HS-27A (cell line): ENCODE results near the gene NGF.

ENCODE experiments used
- DNase-seq: peaks from one replicate; pipeline ENCODE4 v3.0.0-alpha.2; 2012; ENCODE audit warnings: low read depth, missing footprints

Gene NGF

DNA sequence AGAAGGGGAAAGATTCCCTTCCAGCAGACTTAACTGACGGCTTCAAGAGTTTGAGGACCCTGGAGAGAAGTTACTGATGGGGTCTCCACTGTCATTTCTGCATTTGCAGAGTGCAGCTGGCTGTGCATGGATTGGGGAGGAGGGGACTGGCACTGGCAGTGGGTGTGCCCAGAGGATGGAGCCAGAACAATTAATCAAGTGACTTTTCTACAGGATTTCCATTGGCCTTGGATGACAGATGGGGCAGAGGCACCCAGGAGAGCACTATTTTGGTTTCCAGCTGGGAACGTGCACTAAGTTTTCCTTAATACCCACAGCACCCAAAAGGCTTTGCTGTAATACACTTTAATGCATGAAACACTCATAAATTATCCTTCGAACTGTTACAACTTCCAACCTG lies 1.3 kb downstream of the NGF start:
- no peak for DNase-seq

DNA sequence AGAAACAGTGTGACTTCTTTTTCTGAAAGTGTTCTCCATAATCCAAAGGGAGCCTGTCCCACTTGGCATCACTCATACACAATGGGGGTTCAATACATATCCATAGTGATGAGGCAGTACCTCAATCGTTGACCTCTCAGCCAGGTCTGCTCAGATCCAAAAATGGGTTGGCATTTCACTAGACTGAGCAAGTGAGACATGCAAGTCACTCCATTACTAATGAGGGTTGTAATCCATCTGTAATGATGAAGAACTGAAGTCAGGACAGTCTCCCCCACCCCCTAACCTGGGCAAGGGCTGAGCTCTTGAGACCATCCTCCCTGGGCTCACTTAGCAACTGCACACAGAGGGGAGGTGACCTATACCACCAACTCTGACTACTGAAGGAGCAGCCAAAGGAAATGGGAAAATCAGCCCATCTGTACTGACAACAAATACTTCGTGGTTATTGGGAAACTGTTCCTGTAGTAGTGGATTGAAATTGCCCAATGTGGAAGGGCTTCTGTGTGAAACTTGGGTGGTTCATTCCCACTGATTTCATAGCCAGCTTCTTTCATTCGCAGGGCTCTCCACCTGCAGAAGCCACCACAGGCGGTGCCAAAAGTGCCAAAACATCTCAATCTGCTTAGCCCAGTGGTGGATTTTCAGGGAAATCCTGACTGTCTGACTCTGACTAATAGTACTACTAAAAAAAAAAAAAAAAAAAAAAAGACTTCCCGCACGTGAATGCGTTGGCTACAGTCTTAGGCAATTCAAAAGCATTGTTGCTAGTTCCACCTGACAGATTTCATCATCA lies 5.0 kb downstream of the NGF start:
- DNase-seq = no peak

DNA sequence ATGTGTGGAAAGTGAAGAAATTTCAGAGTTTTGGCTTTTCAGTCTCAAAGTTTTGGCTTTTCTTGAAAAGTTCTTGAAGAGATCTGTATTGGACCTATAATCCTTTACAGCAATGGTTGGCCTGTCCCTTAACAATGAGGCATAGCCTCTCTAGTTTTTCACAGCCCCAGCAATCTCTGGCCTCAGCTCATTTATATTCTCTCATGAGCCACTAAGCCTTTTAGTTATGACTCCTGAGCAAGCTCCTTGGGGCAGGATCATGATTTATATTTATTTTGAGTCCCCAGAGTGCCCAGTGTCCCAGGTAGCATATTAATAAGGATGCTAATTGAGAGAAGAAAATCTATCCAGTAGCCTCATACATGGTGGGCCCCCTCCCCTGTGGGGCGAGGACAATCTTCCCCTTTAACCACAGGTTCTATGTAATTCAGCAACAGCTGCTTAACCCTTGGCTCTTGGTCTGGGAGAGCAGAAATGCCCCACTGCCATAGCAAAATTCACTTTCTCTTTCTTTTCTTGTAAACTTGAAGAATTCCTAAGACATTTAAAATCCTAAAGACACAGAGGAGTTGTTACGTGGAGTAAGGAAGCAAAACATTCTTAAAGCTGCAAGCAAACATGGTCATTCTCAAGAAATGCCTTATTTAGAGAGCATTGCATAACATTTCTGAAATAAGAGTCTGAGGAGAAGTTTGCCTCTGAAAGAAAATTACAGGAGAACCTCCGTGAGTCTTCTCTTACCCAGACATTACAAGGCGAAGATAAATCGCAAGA lies 6.3 kb downstream of the NGF start:
- no peak for DNase-seq

DNA sequence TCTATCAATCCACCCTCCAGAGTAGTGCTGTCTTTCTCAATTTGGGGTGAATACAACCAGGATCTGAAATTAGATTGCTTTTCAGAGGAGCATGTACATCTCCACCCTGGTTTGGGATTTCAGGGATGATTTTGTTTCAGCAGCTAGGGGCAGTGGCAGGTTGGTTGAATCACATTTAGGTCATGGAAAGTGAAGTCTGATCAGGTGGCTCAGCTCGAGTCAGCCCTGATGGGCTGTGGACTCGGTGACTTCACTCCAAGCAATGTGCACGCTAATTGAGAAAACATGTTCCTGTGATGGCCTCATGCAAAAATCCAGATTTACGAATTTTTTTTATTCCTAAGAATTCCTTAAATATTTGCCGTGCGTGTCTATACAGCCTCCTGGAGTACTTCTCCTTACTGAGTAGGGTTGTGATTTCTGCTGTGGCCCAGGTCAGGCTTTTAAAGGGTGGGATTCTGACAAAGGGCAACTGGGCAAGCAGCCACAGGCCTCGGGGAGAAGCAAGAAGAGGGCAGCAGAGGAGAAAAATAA lies 7.5 kb downstream of the NGF start:
- DNase-seq = peak; percentile 96

DNA sequence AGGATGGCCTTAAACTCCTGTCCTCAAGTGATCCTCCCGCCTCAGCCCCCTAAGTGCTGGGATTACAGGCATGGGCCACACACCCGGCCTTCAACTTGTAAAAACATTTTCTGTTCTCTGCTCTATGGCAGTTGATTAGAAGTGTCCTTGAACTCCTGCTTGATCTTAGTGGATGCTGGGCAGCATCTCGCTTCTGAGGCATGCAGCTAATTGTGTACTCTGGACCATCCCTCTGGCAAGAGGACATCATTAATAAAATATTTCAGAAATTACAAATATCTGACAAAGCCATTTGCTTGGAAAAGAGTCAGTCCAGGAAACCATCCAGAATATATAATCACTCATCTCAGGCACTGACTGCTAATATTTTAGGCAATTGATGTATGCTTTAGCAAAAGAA lies 8.1 kb downstream of the NGF start:
- no peak for DNase-seq

DNA sequence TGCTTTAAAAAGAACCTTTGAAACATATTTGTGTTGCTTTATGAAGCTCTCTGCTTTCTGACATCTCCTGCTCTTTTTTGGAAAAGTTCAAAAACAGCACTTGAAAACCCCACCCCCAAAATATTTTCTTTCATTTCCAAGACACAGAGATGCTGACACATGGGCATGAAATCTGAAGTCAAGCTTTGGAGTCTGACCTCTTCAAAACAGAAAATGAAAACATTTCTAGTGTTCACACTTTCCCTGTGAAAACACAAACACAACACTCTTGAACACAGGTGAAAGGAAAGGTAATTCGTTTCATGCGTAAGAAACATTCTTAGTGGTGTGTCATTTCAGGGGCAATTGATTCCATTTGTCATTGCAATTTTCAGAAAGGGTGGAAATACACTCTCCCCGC lies 10.8 kb downstream of the NGF start:
- no peak for DNase-seq

DNA sequence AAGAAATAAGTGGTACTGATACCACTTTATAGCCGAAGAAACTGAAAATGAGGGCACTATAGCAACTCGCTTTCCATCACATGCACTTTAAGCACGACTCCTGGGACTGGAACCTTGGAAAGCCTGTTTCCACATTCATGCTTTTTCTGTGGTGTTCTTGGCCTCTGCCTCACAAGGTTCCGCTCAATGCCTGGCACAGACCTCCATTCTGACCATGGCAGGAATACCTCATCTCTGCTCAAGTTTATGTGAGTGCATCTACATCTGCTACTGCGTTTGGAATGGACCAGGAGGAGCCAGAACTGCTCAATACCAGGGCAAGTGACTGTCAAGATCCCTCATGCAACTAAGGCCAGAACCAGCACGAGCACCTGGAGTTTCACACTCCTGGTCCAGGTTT lies 11.6 kb downstream of the NGF start:
- no peak for DNase-seq

DNA sequence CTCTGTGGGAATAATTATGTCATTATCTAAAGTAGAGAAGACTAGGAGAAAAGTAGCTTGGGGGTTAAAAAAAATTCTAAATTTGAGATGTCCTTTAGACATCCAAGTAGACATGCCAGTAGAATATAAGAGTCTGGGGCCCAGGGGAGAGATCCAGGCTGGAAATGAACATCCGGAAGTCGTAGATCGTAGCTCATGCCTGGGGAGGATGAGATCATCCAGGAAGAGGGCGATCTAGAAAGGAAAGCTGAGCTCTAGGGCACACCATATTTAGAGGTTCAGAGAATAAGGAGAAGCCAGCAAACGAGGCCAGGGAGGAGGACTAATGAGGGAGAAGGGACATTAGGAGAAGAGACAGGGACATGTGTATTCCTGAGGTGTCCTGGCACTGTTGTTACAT lies 12.2 kb downstream of the NGF start:
- no peak for DNase-seq

DNA sequence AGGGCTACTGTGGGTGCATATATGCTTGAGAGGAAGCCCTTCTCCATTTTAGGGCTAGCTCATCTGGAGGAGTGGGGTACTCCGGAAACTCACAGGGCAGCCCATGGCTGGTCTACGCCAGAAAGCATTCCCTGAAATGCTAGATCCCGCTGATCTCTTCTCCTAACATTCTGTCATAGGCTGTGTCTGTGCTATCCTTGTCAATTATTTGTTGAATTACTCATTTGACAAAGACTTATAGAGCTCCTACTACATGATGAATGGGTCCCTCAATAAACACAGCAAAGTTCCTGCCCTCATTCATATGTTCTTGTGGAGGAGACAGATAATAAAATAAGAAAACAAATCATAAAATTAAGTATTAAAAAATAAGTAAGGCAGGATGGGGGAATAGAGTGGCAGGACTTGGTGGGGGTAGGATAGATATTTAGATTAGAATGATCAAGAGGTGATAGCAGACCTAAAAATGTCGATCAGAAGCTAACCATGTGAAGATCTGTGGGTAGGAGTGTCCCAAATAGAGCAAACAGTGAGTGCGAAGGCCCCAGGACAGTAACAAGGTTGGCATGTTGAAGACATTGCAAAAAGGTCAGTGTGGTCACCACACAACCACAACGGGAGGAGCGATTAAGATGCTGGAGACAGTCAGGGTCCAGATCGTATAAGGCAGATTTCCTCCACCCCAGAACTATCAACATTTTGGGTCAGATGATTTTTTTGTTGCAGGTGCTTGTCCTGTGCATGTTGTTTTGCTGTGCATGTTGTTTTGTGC lies 13.2 kb downstream of the NGF start:
- DNase-seq = no peak

DNA sequence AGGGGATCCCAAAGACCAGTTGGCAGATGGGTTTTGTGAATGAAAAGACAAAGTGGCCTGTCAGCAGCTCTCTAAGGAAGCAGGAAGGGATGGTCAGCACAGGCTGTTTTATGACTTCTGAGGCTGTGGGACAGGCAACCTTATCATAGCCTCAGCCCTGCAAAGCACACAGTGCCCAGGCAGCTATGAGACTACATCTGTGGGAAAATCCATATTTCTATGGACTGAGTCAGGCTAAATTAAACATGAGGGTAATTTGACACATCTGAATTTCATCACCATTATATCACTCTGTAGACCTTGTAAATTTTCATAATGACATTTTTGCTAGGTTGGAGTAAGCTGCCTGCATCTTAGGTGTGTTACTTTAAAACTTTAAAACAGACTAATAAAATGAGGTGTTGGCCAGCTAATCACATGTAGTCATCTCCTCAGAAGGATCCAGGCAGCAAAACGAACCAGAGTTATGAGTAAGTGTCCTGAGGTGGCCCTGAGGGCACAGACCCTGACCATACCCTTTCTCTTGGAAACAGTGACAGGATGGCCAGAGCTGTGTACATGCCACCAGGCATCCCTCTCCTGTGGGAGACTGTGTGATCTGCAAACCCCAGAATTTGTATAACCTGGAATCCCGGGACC lies 14.6 kb downstream of the NGF start:
- DNase-seq = no peak

DNA sequence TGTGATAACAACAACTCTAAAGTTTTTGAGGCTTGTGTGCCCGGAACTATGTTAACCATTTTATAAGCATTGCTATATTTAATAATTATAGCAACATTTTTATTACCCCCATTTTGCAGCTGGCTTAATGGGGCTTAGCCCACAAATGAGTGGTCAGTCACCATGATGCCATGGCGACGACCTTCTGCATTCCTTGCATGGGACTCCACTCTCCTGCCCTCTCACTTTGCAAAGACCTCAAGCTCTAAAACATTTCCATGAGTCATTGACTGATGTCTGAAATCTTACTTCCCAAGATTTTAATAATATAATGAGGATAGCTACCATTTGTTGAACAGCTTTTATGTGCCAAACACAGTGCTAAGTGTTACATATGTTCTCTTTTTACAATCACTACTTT lies 15.4 kb downstream of the NGF start:
- DNase-seq = no peak

DNA sequence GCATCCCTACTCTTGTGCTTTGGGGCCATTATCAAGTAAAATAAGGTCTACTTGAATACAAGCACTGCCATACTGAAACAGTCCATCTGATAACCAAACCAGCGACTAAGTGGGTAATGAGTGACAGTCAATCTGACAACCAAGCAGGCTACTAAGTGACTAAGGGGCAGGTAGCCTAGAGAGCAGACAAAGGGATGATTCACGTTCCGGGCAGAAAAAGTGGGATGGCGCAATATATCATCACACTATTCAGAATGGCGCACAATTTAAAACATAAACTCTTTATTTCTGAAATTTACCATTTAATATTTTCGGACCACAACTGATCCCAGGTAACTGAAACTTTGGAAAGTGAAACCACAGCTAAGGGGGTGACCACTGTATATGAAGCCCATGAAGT lies 17.7 kb downstream of the NGF start:
- no peak for DNase-seq

DNA sequence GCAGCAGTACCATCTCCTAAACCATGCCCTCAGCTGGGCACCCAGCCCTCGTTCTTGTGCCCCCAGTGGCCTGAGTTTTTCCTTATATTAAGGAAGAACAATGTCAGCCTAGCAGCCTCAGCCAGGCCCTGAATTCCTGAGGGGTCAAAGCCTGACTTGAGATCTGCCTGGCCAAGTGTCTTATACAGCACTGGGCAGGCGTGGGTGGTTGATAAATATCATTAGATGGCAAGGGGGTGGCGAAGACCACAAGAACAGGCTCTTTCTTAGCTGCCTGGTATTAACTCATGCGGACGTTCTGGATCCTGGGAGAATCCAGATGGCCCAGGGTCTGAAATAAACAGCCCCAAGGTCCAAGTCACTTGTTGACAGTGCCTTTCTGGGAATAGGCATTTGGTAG lies 18.3 kb downstream of the NGF start:
- DNase-seq = no peak

DNA sequence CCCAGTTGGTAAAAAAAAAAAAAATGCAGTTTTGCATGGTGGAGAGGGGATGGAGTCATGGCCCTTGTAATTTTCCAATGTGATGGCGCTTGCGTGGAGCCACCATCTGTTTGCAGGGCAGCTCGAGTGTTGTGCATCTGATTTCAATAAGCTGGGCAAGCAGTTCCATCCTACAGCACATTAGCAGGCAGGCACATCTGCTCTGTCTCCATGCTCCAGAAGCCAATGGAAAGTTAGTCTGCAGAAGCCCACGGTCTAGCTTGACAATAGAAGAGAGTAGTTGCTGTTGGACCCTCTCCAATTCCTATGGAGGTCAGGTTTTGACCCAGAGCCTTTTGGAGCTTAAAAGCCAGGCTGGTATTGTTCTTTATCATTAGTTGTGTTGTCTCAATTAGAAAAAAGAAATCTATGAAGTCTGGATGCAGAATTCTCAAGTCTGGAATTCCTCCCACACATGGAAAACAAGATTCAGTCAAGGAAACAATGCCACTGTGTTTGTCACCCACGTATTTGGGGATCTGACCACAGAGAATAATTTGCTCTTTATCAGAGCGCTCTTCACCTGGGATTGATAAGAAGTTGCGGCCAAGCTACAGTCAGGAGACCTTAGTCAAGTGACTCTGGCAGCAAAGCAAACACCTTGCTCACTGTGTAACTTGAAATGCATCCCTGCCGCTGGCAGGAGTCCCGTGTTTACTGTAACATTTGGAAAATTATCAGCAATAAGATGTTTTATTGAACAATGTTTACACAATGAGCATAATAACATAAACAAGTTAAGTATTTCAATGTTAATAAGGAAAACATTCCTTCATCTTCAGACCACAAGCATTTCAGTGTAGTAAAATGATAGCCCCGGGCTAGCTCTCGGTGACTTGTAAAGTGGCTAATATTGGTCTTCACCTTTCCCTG lies 20.7 kb downstream of the NGF start:
- no peak for DNase-seq

DNA sequence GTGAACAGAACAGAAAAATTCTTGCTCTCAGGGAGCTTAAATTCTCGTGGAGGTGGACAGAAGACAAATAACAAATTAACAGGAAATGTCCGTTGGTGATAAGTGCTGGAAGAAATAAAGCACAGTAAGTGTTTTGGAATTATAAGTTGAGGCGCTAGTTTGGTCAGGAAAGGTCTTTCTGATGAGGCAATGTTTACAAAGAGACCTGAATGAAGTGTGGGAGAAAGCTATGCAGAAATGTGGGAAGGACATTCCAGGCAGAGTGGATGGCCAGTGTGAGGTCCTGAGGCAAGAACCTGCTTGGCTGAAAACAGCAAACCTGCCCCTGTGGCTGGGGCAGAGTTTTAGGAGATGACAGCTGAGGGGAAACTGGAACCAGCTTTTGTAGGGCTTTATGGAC lies 23.3 kb downstream of the NGF start:
- peak; percentile 77 for DNase-seq

DNA sequence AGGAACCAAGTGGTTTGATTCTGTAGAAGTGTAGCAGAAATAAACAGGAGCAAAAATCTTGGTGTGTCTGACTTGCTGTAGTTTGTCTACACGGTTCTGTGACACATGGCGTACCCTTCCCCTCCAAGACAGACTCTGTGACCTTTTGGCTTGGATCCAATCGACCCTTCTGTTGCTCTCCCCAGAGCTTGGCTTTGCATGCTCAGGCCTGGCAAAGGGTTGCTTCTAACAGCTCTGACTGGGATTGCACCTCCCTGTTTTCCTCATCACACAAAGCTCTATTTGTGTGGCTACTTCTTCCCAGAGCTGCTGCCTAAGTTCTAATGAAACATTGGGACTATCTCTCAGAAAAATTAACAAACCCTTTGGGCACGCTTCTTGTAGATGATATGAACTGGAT lies 24.0 kb downstream of the NGF start:
- no peak for DNase-seq

DNA sequence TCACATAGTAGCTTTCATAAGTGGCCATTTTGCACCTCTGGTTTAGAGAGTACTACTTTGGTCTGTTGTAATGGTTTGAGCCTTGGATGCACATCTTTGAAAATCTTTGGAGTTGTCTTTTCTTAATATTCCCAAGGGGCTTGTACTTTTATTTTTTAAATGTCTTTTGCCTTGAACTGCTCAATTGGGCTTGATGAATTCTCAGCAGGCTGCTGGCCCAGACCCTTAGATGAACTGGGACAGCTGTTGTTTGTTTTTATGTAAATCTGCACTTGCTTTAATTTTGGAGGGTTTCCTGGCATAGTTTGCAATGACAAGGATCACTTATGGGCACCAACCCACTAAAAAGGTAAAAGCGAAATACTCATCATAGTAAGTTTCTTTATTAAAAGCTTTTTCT lies 24.9 kb downstream of the NGF start:
- DNase-seq = no peak

DNA sequence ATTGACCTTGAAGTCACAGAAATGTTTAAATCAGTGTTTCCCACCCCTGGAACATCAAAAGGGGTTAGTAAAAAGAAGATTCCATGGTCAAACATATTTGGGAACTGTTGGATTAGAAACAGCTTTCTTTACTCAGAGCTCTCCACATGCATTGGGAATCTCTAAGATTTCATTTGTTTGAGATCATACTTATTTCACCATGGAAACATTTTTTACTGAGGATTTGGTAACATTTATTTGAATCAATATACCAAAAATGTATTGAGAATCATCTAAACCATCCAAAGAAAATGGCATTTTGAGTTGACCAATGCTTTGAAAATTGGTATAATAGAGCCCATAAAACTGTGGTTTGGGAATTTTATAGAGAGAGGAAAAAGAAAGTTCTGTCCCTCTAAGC lies 25.3 kb downstream of the NGF start:
- DNase-seq = no peak

DNA sequence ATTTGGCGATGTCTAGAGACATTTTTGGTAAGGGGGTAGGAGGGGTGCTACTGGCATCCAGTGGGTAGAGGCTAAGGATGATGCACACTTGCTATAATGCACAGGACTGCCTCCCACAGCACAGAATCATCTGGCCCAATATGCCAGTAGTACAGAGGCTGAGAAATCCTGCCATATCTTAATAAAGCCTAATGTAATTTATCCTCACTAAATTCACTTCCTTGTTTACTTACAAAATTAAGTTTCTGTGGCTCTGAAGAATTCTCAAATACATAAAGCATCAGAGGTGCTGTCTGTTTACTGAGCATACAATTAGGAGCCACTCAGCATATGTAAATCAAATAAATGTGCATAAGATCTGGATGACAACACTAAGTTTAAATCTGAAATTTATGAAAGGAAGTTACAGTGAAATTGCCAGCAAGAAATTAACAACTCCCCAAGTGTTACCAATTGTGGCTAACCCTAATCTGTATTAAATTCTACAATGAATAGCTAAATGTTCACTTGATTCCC lies 26.5 kb downstream of the NGF start:
- no peak for DNase-seq

DNA sequence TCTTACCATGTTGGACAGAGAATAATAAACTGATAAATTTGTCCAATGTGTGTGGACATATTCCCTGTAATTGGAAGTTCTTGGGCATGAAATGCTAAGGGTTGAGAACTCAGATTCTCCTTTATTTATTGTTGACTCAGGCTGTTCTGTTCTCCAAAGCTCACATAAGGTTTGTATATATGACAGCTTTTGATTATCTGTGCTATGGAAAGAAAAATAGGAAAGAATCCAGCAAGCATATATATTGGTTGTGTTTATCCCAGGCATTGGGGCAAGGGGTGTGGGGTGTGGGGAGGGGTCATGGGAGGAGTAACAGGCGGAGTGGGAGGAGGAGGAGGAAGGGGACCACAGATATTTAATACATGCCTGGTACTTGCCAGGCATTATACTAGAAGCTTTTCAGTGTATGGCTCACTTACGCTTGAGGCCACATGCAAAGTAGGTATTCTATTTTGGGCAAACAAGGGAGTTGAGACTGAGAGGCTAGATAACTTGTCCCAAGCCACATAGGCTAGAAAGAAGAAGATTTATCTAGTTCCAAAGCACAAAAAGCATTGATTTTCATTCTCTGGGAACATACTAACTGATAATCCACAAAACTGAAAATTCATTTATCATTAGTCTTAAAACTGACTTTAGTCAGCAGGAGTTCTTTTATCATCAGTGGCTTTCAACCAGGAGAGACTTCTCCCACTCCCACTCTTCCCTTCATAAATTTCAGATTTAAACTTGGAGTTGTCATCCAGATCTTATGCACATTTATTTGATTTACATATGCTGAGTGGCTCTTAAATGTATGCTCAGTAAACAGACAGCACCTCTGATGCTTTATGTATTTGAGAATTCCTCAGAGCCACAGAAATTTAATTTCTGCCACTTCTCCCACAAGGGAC lies 27.2 kb downstream of the NGF start:
- no peak for DNase-seq
